Testis (tissue), 2 donors: ENCODE data around the gene CCDC60.

Experiments
- CTCF ChIP-seq, 3 experiments: fragments of 450-650 bp in 2 of 3; fragments of 200-600 bp in 1 of 3; sonication (generic) in 1 of 3; IDR thresholded peaks; one replicate each; pipeline ENCODE4 v1.5.1; 2016 to 2019; ENCODE audit warnings: antibody characterized with exemption in 3 of 3, mild to moderate bottlenecking in 2 of 3, moderate library complexity in 1 of 3
- POLR2A ChIP-seq: fragments of 450-650 bp; IDR thresholded peaks from one replicate; pipeline ENCODE4 v1.6.1; 2017; ENCODE audit warnings: antibody characterized with exemption, mild to moderate bottlenecking, moderate library complexity

- TF ChIP-seq CTCF (IDR thresholded peaks at IDR 0.05) (no peak), POLR2A (no peak)
Observed at GRCh38 chr12:119431151-119431550, 96.6 kb downstream of the CCDC60 start.
